NOMO-1 treated with DMSO at 0.1 percent for 48 hours (cell line): ENCODE data around the gene NARS2.
"Not testable (repeated sequence)": the region's sequence is repeated elsewhere in the genome, so short reads cannot be mapped to it uniquely, and the experiment has no call there.

Source experiments
- DNase-seq: peaks from one replicate; lab custom pipeline; 2025; ENCODE audit not compliant: unreplicated experiment; lab: John Stamatoyannopoulos, UW

Gene NARS2

DNA sequence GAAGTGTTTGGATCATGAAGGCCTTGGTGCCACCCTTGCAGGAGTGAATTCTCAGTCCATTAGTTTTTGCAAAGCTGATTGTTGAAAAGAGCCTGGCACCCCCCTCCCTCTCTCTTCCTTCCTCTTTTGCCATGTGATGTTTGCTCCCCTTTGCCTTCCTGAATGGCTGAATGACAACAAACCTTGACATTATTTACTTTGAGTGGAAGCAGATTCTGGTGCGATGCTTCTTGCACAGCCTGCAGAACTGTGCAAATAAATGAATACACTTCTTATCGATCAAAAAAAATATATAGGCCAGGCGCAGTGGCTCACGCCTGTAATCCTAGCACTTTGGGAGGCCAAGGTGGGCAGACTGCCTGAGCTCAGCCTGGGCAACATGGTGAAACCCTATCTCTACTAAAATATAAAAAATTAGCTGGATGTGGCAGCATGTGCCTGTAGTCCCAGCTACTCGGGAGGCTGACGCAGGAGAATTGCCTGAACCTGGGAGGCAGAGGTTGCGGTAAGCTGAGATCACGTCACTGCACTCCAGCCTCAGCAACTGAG is 2.0 kb upstream of the NARS2 start:
- no peak for DNase-seq

- DNase-seq, result no peak
Measured at GRCh38 chr11:78575478-78575877, 814 bp upstream of the NARS2 start.

- no peak for DNase-seq
Measured at GRCh38 chr11:78573681-78574080, 983 bp downstream of the NARS2 start.

- DNase-seq, result no peak
Measured at GRCh38 chr11:78573271-78573670, 1.4 kb downstream of the NARS2 start.

GRCh38 chr11:78572394-78572793 is 2.3 kb downstream of the NARS2 start:
- no peak for DNase-seq

GRCh38 chr11:78570031-78570430 is 4.6 kb downstream of the NARS2 start:
- no peak for DNase-seq

- no peak for DNase-seq
Measured at GRCh38 chr11:78567209-78567608, 7.5 kb downstream of the NARS2 start.

- DNase-seq, result peak; percentile 60
Measured at GRCh38 chr11:78564490-78565467, 9.9 kb downstream of the NARS2 start.

GRCh38 chr11:78564037-78564436 is 10.6 kb downstream of the NARS2 start:
- DNase-seq, result not testable (repeated sequence)

DNA sequence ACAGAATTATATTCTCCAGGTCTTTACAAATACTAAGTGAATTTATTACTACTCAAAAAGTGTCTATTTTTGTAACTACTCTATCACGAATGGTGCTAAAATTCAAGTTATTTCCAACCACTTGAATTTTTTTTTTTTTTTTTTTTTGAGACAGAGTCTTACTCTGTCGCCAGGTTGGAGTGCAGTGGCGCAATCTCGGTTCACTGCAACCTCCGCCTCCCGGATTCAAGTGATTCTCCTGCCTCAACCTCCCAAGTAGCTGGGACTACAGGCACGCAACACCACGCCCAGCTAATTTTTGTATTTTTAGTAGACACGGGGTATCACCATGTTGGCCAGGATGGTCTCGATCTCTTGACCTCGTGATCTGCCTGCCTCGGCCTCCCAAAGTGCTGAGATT is 11.6 kb downstream of the NARS2 start:
- not testable (repeated sequence) for DNase-seq

DNA sequence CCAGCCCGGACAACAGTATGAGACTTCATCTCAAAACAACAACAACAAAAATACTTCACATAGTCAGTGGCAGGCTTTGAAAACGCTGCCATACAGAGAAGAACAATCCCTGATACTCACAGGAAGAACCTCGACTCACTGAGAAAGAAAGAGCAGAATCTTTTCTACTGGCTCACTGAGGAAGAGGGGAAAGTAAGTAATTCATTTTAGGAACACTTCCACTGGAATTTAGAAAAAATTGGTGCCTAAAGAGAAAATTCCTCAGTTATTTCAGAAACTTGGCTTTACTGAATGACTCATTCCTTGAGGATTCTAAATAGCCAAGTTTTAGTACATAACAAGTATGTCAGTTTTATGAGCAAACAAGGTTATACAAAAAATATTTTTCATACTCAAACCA is 12.3 kb downstream of the NARS2 start:
- no peak for DNase-seq

- DNase-seq, result peak; percentile 67
Measured at GRCh38 chr11:78560826-78561484, 13.7 kb downstream of the NARS2 start.

DNA sequence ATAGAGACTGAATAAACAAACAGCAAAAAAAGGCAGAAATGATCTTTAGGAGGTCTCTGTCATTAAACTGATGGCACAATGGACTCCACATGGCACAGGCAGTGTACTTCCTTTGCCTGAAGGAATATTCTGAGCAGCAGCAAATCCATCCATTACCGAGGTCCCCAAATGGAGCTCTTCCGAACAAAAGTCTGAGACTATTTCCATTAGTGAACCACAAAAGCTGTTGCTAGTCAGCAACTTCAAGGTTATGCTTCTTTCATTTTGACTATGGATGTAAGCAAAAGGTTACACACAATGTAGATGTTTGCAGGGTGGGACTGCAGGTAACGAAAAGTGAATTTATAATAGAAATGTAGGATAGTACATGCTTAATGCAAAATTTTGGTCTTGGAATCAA is 14.5 kb downstream of the NARS2 start:
- DNase-seq, result no peak

DNA sequence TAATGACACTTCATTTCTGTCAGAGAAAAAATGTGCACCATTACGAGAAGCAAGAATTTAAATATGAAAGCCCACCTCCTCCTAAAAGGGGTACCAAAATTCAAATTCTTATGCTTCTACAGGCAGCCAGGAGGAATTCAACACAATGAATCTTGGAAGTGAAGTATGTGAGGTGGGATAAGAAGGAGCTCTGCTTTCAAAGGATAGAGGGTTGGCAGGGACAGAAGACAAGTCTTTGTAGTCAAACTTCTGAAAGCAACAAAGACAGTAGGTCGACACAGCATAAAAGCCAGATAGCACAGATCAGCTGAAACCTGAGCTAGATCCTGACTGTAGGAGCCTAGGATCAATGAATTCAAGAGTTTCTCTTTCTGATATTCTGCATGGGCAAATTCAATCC is 17.4 kb downstream of the NARS2 start:
- no peak for DNase-seq

GRCh38 chr11:78555592-78555991 is 19.1 kb downstream of the NARS2 start:
- DNase-seq, result no peak

DNA sequence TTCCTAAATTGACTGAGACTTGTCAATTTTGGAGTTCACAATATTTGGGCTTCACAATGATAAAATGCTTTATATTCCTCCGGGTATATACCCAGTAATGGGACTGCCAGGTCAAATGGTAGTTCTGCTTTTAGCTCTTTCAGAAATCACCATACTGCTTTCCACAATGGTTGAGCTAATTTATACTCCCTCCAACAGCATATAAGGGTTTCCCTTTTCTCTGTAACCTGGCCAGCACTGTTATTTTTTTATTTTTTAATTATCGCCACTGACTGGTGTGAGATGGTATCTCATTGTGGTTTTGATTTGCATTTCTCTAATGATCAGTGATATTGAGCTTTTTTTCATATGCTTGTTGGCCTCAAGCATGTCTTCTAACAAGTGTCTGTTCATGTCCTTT is 21.8 kb downstream of the NARS2 start:
- no peak for DNase-seq

DNA sequence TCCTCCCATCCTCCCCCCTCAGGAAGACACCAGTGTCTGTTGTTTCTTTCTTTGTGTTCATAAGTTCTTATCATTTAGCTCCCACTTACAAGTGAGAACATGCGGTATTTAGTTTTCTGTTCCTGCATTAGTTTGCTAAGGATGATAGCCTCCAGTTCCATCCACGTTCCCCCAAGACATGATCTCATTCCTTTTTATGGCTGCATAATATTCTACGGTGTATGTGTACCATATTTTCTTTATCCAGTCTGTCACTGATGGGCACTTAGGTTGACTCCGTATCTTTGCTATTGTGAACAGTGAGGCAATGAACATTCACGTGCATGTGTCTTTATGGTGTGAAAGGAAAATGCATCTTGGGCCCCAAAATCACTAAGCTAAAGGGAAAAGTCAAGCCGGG is 22.5 kb downstream of the NARS2 start:
- DNase-seq, result not testable (repeated sequence)

- DNase-seq, result no peak
Measured at GRCh38 chr11:78551066-78551465, 23.6 kb downstream of the NARS2 start.

DNA sequence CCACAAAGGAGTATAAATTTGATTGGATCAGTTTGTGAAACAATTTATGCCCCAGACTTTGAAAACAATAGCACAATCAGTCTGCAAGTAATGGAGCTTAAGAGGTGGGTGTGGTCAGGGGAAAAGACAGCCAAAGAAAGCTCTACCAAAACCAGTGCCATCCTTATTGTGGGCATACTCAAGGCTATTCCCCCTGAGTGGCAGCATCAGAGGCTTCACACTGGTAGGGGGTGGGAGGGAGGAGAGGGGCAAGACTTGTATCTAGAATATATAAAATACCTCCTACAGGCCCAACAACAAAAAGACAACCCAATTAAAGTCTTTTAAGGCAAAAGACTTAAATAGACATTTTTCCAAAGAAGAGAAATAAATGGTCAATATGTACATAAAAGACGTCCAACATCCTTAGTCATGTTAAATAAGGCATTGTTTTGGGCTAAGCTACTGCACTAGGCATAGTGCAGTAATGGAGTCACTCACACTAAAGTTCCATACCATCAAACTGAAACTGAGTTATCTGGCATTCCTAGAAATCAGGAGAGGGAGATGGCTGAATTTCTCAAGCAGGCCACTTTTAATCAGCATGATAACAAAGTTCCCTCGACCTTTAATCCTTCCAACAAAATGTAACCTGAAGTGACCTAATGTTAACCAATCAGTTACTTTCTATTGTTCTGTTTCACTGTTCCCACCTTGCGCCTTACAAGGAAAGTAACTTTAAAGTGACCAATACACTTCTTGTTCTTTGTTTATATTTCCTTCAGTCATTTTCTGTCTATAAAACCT is 24.8 kb downstream of the NARS2 start:
- no peak for DNase-seq

GRCh38 chr11:78548911-78549590 is 25.6 kb downstream of the NARS2 start:
- no peak for DNase-seq
